ENCODE data around the gene ASB3. TPM values are rescaled to one million over a fixed set of nuclear protein-coding genes. Genes with fewer than 3 reads are reported as not detected.
A peak's percentile ranks its signal among the peaks of the same experiment; 100 is the strongest.
"Not testable (repeated sequence)": the region's sequence is repeated elsewhere in the genome, so short reads cannot be mapped to it uniquely, and the experiment has no call there.

Gene ASB3
- total and polyA plus RNA-seq, 12 donors = 5.2 to 14.4 (median 10.9) TPM

DNA sequence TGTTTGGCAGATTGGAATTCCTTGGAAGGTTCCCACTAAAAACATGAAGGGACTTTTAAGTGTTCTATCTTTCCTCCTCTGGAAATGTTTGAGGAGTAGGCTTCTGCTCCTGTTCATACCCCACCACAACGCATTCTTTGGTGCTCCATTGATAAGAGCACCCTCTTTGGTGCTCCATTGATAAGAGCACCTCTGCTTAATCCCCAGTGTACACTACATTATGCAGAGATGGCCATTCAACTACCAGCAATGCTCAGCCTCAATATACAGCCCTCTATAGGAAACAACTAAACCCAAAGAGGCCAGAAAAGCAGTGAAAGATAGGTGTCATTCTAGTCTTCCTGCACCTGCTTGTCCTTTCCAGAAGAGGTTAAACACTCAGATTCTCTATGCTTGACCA, 21.0 kb downstream of the ASB3 start:
- Histone ChIP-seq H3K27me3 (no peaks in the 10 kb centered on the region), H3K4me1 (peaks cover 0 to 23% (median 11%) of the 10 kb centered on the region in 9 donors), H3K4me3 (no peak overlapping the region), H3K36me3 (peaks cover 0 to 38% (median 9%) of the 10 kb centered on the region in 9 donors), H3K9me3 (no peaks in the 10 kb centered on the region), H3K27ac (no peak overlapping the region)
- intact Hi-C loops (cut with DNase I) = no loop called here
- TF ChIP-seq, protein P1, sequence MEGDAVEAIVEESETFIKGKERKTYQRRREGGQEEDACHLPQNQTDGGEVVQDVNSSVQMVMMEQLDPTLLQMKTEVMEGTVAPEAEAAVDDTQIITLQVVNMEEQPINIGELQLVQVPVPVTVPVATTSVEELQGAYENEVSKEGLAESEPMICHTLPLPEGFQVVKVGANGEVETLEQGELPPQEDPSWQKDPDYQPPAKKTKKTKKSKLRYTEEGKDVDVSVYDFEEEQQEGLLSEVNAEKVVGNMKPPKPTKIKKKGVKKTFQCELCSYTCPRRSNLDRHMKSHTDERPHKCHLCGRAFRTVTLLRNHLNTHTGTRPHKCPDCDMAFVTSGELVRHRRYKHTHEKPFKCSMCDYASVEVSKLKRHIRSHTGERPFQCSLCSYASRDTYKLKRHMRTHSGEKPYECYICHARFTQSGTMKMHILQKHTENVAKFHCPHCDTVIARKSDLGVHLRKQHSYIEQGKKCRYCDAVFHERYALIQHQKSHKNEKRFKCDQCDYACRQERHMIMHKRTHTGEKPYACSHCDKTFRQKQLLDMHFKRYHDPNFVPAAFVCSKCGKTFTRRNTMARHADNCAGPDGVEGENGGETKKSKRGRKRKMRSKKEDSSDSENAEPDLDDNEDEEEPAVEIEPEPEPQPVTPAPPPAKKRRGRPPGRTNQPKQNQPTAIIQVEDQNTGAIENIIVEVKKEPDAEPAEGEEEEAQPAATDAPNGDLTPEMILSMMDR (IDR thresholded peaks at IDR 0.05) = no peak
- no peak for DNase-seq
- 71 to 77% methylated on average over 1 of the region's 1 CpG for WGBS, 2 donors
- no peak for ATAC-seq

DNA sequence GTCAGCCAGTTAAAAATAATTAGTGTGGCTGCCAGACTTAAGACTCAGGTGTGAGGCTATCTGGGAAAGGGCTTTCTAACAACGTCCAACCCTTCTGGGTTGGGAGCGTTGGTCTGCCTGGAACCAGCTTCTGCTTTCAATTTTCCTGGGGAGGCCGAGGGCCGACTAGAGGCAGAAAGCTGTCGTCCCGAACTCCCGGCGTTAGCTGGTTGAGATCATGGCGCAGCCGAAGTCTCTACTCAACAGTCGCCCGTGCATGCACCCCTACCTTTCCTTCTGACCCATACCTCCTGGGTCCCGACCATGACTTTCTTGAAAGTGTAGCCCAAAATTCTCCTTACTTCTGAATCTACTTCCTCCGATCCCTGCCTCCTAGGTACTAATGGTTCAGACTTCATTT, 29.5 kb downstream of the ASB3 start:
- H3K4me1 ChIP-seq; ATAC-seq; H3K27me3 ChIP-seq; H3K27ac ChIP-seq; DNase-seq; H3K4me3 ChIP-seq; intact Hi-C loops (cut with DNase I): not testable (repeated sequence)
- WGBS, 2 donors = 98 to 99% methylated on average over 14 of the region's 14 CpGs
- H3K36me3 ChIP-seq = peaks cover 0 to 47% (median 12%) of the 10 kb centered on the region in 9 donors
- peaks cover 0 to 18% (median 0%) of the 10 kb centered on the region in 11 donors for H3K9me3 ChIP-seq

DNA sequence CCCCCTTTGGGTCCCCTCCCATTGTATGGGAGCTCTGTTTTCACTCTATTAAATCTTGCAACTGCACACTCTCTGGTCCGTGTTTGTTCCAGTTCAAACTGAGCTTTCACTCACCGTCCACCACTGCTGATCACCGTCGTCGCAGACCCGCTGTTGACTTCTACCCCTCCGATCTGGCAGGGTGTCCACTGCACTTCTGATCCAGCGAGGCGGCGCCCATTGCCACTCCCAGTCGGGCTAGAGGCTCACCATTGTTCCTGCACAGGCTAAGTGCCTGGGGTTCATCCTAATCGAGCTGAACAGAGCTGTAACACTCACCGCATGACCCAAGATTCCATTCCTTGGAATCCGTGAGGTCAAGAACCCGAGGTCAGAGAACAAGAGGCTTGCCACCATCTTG, 30.1 kb downstream of the ASB3 start:
- intact Hi-C loops (cut with DNase I) = no loop called here
- ATAC-seq (no peak), DNase-seq (no peak)
- H3K27me3 ChIP-seq = no peaks in the 10 kb centered on the region
- TF ChIP-seq, protein P1 (IDR thresholded peaks at IDR 0.05) = no peak
- no peak overlapping the region for H3K4me3 ChIP-seq
- H3K4me1 ChIP-seq = no peaks in the 10 kb centered on the region
- WGBS, 2 donors = 99% methylated on average over 15 of the region's 15 CpGs
- H3K27ac ChIP-seq = no peak overlapping the region
- H3K36me3 ChIP-seq = peaks cover 0 to 42% (median 12%) of the 10 kb centered on the region in 9 donors
- peaks cover 0 to 18% (median 0%) of the 10 kb centered on the region in 11 donors for H3K9me3 ChIP-seq

DNA sequence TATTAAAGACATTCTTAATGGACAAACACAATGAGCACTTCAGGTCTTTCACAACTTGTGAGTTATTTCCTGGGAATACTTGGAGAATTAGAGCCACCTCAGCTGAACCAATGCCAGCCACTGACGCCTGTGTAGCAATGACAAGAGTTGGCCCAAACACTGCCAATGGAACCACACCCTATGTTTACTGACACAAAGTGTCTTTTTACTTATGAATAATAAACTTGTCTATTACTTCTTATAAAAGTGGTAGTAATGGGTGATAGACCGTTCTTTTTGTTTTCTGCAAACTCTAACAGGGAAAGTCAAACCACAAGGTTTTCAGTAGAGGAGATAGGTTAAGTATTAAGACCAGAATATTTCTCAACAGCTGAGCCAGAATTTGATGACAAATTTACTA, 31.6 kb downstream of the ASB3 start:
- H3K27ac ChIP-seq = no peak overlapping the region
- DNase-seq (peak in 1 of 2 donors; percentile 21), ATAC-seq (peak in 1 of 8 donors; percentile 48)
- no peak overlapping the region for H3K4me3 ChIP-seq
- H3K9me3 ChIP-seq = peaks cover 0 to 18% (median 0%) of the 10 kb centered on the region in 11 donors
- no peaks in the 10 kb centered on the region for H3K27me3 ChIP-seq
- H3K36me3 ChIP-seq = peaks cover 0 to 36% (median 12%) of the 10 kb centered on the region in 9 donors
- WGBS, 2 donors = 62 to 65% methylated on average over 2 of the region's 2 CpGs
- peaks cover 0 to 8% (median 0%) of the 10 kb centered on the region in 9 donors for H3K4me1 ChIP-seq
- TF ChIP-seq, protein P1 (IDR thresholded peaks at IDR 0.05) = no peak
- intact Hi-C loops (cut with DNase I) = no loop called here

DNA sequence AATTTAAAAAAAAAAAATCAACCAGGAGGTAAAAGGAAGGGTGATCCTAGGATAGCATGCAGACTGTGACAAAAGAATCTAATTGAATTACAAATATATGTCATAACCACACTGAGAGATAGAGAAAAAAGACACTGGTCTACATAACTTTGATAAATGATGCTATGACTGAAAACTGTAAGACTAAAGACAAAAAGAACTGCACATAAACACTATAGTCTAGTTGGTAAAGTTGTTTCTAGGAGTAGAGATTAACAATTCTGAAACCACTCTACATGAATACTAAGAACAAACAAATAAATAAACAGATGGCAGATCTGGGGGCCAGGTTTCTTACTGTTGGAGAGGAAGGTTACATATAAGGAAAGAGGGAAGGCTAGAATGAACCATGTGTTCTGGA, 33.7 kb downstream of the ASB3 start:
- Histone ChIP-seq H3K4me1 (peaks cover 0 to 11% (median 0%) of the 10 kb centered on the region in 9 donors), H3K27ac (no peak overlapping the region), H3K4me3 (no peak overlapping the region), H3K9me3 (peaks cover 0 to 18% (median 0%) of the 10 kb centered on the region in 11 donors), H3K36me3 (peaks cover 0 to 43% (median 12%) of the 10 kb centered on the region in 9 donors), H3K27me3 (no peaks in the 10 kb centered on the region)
- DNase-seq (no peak), ATAC-seq (no peak)
- intact Hi-C loops (cut with DNase I) = no loop called here
- TF ChIP-seq, protein P1 (IDR thresholded peaks at IDR 0.05) = no peak
